Ishikawa (cell line): ENCODE results near the gene CKB.

Experiments
- CEBPB ChIP-seq: IDR thresholded peaks from 2 replicates; pipeline ENCODE4 v1.6.1; 2012
- CREB1 ChIP-seq: IDR thresholded peaks from 2 replicates; pipeline ENCODE4 v1.6.1; 2012; ENCODE audit warnings: low read depth
- EGR1 ChIP-seq: IDR thresholded peaks from 2 replicates; pipeline ENCODE4 v1.6.1; 2012
- EP300 ChIP-seq: IDR thresholded peaks from 2 replicates; pipeline ENCODE4 v1.6.1; 2012; ENCODE audit warnings: borderline replicate concordance
- FOXM1 ChIP-seq: IDR thresholded peaks from 2 replicates; pipeline ENCODE4 v1.6.1; 2012; ENCODE audit warnings: low read depth, borderline replicate concordance
- MAX ChIP-seq: IDR thresholded peaks from 2 replicates; pipeline ENCODE4 v1.6.1; 2012
- NFIC ChIP-seq: IDR thresholded peaks from 2 replicates; pipeline ENCODE4 v1.6.1; 2012
- RAD21 ChIP-seq: IDR thresholded peaks from 2 replicates; pipeline ENCODE4 v1.6.1; 2012; ENCODE audit warnings: low read depth
- REST ChIP-seq: IDR thresholded peaks from 2 replicates; pipeline ENCODE4 v1.6.1; 2012; ENCODE audit warnings: low read depth, mild to moderate bottlenecking
- TAF1 ChIP-seq: IDR thresholded peaks from 2 replicates; pipeline ENCODE4 v1.6.1; 2012; ENCODE audit warnings: low read depth, mild to moderate bottlenecking
- TCF12 ChIP-seq: IDR thresholded peaks from 2 replicates; pipeline ENCODE4 v1.6.1; 2012; ENCODE audit warnings: low read depth
- TEAD4 ChIP-seq: IDR thresholded peaks from 2 replicates; pipeline ENCODE4 v1.6.1; 2012
- USF1 ChIP-seq: IDR thresholded peaks from 2 replicates; pipeline ENCODE4 v1.6.1; 2012
- YY1 ChIP-seq: IDR thresholded peaks from 2 replicates; pipeline ENCODE4 v1.6.1; 2012; ENCODE audit warnings: low read depth
- ZBTB7A ChIP-seq: IDR thresholded peaks from 2 replicates; pipeline ENCODE4 v1.6.1; 2012; ENCODE audit warnings: low read depth

CKB gene

GRCh38 chr14:103550451-103551337, 28.1 kb upstream of the CKB start:
- no peak for TF ChIP-seq REST
- TF ChIP-seq TAF1: no peak
- peak; percentile 73 for TF ChIP-seq TEAD4
- TF ChIP-seq MAX: peak; percentile 35
- TF ChIP-seq FOXM1: peak; percentile 83
- TF ChIP-seq TCF12: peak; percentile 99
- no peak for TF ChIP-seq CREB1
- peak; percentile 31; the same call in 1 of the 2 replicates for TF ChIP-seq RAD21
- peak; percentile 86 for TF ChIP-seq NFIC
- peak; percentile 21; the same call in 1 of the 2 replicates for TF ChIP-seq CEBPB
- TF ChIP-seq EP300: peak; percentile 94
- TF ChIP-seq YY1: peak; percentile 16; the same call in 1 of the 2 replicates
- peak; percentile 73; the same call in 1 of the 2 replicates for TF ChIP-seq ZBTB7A
- no peak; the same call in 1 of the 2 replicates for TF ChIP-seq EGR1
- TF ChIP-seq USF1: no peak

- no peak for TF ChIP-seq ZBTB7A
- TF ChIP-seq YY1: no peak
- no peak for TF ChIP-seq NFIC
- no peak for TF ChIP-seq FOXM1
- no peak for TF ChIP-seq USF1
- TF ChIP-seq REST: no peak
- no peak for TF ChIP-seq TEAD4
- TF ChIP-seq TAF1: no peak
- no peak for TF ChIP-seq MAX
- no peak for TF ChIP-seq CEBPB
- no peak for TF ChIP-seq CREB1
- TF ChIP-seq RAD21: no peak
- TF ChIP-seq EP300: no peak
- TF ChIP-seq EGR1: no peak
- TF ChIP-seq TCF12: no peak
Observed at GRCh38 chr14:103549361-103550311, 27.0 kb upstream of the CKB start.

- no peak for TF ChIP-seq FOXM1
- TF ChIP-seq USF1: no peak
Observed at GRCh38 chr14:103548463-103549351, 26.1 kb upstream of the CKB start.

GRCh38 chr14:103547941-103548462, 25.4 kb upstream of the CKB start:
- TF ChIP-seq ZBTB7A (no peak), CEBPB (no peak), EGR1 (no peak), EP300 (no peak), REST (no peak), TCF12 (no peak), NFIC (no peak), RAD21 (no peak), USF1 (no peak), YY1 (no peak), FOXM1 (no peak), TAF1 (no peak), CREB1 (no peak), TEAD4 (no peak)
